GM21447 (cell line): Measurements from ENCODE around the gene SSBP4.
A peak's percentile ranks its signal among the peaks of the same experiment; 100 is the strongest.

Source experiments
- ATAC-seq: cut with Tn5 transposase; IDR thresholded peaks from one replicate; pipeline ENCODE4 v1.9.1; 2021; ENCODE audit not compliant: unreplicated experiment

SSBP4 gene

DNA sequence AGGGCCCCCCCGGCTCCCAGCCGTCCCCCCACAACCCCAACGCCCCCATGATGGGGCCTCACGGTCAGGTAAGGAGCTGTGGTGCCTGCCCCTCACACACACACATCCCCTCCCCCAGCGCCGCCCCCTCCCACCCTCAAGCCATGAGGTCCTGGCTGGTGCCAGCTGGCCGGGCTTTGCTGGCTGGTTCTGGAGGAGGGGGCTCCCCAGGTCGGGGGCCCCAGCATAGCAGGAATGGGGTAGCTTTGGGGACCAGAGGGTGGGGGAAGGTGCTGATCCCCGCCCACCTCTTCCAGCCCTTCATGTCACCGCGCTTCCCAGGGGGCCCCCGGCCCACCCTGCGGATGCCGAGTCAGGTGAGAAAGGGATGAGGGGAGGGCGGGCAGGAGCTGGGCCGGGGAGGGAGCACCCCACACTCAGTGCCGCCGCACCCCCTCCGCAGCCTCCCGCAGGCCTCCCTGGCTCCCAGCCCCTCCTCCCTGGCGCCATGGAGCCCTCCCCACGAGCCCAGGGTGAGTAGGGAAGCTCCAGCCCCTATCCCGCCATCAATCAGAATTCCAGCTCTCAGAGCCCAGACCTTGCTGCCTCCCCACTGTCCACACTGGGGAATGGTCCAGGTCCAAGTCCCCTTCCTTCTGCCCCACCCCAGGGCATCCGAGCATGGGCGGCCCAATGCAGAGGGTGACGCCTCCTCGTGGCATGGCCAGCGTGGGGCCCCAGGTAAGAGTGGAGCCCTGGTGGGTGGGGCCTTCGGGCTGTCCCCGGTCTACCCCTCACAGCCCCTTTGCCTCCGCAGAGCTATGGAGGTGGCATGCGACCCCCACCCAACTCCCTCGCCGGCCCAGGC lies 12.4 kb downstream of the SSBP4 start:
- no peak for ATAC-seq

DNA sequence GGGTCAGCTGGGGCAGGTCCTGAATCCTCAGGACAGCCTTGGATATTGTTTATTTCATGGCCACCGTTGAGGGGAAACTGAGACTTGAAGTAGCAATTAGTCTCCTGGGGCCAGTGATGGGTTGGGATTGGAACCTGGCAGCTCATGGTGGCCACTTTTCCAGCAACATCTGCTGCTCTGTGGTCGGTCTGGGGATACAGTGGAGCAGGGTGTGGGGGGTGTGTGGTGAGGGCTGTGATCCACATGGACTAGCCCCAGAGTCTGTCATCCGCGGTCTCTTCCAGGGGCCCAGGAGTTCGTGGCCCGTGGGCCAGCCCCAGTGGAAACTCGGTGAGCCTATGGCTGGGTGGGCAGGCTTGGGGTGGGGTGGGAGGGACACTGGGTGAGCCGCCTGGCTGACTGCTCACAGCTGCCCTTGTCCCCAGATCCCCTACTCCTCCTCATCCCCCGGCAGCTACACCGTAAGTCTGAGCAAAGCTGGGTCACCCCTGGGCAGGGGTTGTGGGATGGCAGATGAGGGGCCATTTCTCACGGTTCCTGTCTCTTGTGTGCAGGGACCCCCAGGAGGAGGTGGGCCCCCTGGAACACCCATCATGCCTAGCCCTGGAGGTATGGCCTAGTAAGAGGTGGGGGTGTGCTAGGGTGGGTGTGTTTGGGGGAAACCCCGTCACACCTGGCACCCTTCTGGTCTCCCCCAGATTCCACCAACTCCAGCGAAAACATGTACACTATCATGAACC lies 13.2 kb downstream of the SSBP4 start:
- no peak for ATAC-seq

DNA sequence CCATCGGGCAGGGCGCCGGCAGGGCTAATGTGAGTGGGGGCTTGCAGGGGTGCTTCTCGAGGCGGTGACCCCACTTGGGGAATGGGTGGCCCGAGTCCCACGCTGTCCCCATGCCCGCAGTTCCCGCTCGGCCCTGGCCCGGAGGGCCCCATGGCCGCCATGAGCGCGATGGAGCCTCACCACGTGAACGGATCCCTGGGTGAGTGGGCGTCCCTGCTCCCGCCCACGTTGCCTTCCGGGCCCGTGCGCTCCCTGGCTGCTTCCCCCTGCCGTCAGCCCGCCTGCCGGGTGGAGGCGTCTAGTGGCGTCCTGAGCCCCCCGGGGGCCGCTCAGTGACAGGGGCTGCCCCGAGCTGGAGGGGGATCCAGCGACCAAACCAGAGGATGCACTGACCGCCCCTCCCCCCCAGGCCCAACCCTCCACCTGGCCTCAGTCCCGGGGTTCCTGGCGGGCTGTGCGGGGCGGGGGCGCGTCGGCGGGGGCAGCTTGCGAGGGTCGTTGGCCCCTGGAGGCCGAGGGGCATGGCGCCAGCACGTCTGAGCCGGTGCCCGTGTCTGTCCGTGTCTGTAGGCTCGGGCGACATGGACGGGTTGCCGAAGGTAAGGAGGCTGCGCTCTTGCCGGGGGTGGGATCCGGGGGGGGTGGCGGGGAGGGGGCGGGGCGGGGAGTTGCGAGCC lies 14.0 kb downstream of the SSBP4 start:
- ATAC-seq, result no peak

DNA sequence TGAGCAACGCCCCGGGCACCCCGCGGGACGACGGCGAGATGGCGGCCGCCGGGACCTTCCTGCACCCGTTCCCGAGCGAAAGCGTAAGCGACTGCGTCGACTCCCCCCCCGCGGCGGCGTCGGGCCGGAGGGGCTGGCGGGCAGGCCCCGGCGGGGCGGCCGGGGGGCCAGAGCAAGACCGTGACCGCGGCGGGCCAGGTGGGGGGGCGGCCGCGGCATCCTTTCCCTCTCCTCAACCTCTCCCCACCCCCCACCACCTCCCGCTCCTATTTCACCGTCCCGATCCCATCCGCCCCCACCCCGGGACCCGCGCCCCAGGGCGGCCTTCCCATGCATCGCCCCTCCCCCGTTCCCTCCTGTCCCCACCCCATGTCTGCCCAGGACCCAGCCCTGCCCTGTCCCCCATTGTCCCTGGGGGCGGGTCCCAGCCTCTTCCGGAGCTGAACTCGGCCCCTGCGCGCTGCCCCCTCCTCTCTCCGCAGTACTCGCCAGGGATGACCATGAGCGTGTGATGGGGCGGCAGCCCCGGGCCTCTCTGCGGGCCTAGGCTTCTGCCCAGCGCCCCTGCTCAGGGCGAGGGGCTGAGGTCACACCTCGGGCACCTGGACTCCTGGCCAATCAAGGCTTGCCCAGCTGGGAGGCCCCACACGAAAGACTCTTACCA lies 14.7 kb downstream of the SSBP4 start:
- no peak for ATAC-seq

DNA sequence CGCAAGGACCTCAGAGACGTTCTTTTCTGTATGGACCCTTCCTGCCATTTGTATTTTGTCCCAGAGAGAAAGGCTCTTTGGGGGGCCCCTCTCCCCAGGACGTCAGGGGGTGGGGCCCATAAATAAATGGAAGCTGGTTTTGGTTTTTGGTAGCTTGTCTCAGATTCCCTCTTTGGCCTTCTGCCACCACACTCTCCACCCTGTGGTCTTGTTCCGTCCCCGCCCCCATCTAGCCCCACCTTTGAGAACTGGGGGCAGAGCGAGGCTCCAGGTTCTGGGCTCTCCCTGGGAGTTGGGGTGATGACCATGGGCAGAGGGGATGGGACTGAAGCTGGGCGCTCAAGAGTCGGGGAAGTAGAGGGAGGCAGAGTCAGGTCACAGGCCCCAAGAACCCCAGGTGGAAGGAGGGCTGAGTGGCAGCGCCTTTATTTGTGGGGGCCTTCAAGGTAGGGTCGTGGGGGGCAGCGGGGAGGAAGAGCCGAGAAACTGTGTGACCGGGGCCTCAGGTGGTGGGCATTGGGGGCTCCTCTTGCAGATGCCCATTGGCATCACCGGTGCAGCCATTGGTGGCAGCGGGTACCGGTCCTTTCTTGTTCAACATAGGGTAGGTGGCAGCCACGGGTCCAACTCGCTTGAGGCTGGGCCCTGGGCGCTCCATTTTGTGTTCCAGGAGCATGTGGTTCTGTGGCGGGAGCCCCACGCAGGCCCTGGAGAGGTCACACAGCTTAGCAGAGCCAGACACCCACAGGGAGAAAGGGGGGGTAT lies 15.4 kb downstream of the SSBP4 start:
- no peak for ATAC-seq

- ATAC-seq, result no peak
Measured at GRCh38 chr19:18435178-18435841, 16.1 kb downstream of the SSBP4 start.

DNA sequence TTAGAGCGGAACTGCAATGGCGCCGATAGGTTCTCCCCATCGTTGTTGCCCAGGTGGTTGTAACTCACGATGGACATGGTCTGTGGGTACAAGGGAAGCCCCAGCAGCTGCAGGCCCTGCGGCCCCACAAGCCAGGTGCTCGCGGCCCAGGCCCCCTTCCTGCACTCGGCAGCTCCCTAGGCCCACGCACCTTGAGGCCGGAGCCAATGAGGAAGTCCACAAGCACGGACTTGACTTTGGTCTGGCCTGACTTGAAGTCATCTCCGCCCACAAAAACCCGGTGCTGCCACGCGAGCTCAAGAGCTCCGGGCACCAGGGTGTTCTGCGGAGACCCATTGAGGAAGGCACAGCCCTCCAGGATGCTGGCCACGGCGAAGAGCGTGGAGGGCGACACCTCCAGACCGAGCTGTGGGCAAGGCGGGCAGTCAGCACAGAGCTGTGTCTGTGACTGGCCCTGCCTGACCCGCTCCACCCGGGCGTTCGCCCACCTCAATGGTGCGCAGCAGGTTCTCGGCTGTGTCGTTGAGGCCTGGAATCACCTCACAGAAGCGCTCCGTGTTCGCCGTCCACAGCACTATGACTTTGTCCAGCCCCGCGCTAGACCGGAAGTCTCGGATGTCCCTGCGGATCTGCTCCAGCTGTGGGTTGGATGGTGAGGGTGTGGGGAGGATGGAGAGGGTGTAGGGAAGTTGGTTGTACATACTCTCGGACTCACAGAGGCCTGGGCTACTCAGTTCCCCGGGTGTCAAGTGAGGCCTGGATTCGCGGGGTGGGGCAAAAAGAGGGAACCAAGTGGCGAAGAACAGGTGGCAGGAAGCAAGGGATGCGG lies 16.9 kb downstream of the SSBP4 start:
- ATAC-seq, result no peak

DNA sequence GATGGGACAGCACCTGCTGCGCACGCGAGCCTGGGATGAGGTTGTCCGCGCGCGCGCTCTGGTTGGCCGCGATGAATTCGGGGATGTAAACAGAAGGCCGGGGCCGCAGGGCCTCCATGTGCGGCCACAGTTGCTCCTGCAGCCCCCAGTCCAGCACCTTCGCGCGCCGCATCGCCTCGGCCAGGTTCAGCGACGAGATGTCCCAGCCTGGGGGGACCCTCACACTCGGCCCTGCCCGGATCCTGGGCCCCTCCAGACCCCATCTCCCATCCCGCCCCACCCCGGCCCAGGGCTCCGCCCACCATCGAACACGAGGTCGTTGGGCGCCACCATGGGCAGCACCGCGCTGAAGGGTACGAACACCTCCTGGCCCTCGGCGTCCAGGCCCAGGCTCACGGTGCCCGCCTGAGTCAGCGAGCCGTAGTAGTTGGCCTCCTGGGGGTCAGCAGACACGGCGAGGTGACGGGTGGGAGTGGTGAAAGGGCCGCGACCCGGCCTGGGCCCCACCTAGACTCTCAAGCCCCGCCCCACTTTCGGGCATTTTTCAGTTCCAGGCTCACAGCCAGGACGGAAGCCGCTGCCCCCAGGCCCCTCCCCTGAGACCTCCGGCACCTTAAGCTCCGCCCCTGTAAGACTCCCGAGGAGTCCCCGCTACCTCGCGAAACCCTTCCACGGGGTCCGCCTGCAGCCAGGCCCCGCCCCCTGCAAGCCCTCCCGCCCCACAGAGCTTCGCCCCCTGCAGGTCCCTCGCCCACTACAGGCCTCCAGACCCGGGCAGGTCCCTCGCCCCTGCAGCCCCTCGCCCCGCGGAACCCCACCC lies 17.7 kb downstream of the SSBP4 start:
- ATAC-seq, result peak; percentile 64

DNA sequence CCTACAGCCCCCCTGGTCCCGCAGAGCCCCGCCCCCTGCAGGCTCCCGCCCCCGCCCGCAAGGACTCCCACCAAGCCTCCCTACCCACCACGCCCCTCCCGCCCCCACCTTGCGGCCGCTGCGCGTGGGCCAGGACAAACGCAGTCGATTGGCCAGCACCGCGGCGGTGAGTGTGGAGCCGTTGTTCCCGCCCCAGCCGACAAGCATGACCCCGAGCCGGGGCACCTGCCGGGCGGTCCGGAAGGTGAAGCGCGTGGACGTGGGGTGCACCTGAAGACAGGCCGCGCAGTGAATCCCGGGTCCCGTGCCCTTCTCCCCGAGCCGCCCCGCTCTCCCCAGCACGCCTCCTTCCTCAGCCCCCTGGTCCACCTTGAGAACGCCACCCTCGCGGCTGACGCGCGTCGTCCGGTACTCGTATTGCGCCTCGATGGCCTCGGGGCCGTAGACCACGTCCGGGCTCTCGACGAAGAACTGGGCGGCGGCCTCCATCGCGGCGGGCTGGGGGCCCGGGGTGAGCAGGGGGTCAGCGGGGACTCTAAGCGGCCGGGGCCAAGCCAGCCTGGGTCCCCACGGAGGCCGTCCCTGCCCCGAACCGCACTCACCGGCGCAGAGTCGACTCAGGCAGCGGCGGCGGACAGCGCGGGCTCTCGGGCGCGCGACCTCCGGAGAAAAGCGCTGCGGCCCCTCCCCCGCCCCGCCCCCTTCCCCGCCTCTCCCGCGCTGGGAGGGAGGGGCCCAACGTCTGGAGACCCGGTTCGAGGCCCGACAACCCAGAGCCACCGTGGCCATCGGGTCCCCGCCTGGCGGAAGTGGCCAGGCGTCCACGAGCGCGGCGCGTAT lies 18.5 kb downstream of the SSBP4 start, which contains the start of gene ISYNA1:
ISYNA1 (minus strand) TSS at position 643 of the 840 bp plus-strand sequence; CDS start at position 489, 154 bp downstream.
- no peak for ATAC-seq

DNA sequence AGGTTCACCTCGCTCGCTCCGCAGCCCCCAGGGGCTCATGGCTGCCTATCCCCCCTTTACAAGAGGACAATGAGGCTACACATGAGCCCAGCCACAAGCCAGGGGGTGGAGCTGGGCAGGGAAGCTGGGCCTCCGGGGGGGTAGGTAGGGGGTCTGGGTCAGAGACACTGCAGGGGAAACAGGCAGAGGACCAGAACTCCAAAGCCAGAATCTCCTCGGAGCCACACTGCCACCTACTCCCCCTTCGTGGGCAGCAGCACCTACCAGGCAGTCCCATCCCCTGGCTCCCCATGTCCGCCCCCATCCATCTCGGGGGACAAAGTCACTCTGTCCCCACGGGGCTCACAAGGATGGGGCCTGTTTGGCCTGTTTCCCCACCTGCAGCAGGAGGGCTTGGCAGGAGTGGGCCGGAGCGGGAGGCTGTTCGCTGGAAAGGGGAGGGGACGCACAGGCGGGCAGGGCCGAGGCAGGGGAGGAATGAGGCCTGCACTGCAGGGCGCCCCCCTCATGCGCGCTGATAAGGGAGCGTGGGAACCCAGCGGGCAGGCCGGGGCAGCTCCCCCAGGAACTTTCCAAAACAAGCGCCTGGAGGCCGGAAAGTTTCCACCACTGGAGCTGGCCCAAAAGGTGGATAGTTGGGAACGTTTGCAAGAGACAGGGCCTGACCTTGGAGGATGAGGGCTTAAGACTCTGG lies 19.3 kb downstream of the SSBP4 start:
- no peak for ATAC-seq

DNA sequence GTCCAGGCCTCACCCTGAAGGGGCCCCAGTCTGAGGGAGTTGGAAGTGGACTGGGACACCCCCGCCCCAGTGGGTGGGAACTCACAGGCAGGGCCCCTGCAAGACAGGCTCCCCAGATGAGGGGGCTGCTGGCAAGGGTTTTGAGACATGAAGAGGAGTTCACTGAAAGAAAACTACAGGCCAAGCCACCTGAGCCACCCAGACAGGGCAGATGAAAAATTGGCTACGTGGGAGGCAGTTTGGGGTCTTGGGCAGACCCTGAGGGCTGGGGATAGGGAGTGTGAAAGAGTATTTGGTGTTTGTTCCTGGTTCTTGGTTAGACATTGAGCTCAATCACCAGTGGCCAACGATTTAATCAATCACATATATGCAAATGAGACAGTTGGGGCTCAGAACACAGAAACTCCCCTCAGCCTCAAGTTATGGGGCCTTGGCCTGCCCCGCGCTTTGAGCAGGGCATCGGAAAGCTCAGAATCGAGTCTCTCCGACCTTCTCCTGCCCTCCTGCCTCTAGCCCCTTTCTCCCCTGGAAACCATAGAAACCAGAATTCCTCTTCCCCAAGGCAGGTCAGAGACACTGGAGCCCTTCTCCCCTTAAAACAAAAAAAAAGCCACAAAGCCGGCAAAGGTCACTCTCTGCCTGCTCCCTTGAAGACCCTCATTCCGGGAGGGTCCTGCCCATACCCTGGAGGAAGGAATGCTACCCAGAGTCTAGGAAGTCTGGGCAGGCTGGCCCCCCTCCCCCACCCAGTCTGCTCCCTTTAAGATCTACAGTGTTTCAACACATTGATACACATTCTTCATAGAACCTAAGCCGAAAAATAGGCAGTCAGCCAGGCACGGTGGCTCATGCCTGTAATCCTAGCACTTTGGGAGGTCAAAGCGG lies 20.1 kb downstream of the SSBP4 start:
- ATAC-seq, result no peak

DNA sequence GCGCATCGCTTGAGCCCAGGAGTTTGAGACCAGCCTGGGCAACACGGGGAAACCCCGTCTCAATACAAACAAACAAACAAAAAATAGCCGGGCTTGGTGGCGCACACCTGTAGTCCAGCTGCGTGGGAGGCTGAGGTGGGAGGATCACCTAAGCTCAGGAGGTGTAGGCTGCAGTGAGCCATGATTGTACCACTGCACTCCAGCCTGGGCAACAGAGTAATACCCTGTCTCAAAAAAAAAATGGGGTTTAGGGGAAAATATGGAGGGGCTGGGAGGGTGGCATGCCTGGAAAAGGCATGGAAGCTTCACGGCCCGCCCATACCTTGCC lies 20.7 kb downstream of the SSBP4 start:
- ATAC-seq, result no peak

DNA sequence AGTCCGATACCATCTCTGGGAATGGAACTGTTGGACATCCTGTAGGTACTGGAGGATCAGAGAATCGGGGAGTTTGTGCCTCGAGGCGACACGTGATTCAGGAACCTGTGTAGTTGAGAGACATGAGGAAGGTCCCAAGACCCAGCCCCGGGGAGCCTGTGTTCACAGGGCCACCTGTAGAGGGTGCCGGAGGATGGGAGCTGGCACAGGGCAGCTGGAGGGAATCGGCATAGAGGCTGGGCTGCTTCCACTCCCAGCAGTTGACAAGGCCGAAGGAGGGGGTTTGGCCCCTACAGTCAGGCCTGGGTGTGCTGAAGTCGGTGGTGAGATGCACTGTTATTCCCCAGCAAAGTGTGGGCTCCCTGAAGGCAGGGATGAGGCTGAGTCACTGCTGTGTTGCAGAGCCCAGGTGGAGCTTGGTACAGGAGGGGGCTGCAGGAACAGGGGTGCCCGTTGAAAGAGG lies 21.2 kb downstream of the SSBP4 start:
- no peak for ATAC-seq

DNA sequence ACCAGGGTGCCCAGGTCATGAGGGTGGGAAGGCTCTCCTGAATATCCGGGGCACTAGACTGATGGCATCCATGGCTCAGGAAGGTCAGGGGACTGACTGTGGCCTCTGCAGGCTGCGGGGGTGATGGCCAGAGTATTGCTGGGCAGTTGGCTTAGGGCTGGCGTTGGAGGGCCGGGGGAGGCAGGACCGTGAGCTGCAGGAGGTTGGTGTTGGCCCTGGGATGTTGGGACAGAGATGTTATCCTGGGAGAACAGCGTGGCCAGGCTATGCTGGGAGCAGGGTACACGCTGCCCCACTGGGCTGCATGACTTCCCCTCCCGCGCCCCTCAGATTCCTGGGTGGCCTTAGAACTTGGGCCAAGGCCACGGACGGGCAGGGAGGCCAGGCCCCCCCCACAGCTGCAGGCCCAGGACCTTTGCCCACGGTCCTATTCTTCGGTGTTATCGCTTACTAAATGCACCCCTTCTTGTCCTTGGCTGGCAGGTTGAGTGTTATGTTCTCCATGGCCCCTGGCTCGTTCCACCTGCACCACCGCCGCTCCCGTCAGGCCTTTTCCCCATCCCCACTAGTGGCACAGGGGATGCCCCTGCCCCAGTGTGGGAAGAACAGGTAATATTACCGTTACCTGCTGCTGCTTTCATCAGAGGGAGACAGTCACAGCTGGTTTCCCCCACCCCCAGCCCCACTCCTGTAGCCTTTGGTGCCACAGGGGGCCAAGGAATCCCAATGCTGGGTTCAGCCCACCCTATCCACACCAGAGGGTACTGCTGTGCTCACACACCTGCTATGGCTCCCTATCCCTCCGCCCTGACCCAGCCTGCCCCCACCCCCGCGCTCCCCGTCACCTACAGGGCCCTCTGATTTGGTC lies 22.0 kb downstream of the SSBP4 start:
- no peak for ATAC-seq
